ENCODE results near the gene PLEKHA7. TPM values are rescaled to one million over a fixed set of nuclear protein-coding genes. Genes with fewer than 3 reads are reported as not detected.
A peak's percentile ranks its signal among the peaks of the same experiment; 100 is the strongest.

PLEKHA7 gene
- total and polyA plus RNA-seq, 2 of the 13 experiments (the other 11 are each of a cell fraction or from before 2014, with no cell fraction given): 17.5 to 18.7 TPM

DNA sequence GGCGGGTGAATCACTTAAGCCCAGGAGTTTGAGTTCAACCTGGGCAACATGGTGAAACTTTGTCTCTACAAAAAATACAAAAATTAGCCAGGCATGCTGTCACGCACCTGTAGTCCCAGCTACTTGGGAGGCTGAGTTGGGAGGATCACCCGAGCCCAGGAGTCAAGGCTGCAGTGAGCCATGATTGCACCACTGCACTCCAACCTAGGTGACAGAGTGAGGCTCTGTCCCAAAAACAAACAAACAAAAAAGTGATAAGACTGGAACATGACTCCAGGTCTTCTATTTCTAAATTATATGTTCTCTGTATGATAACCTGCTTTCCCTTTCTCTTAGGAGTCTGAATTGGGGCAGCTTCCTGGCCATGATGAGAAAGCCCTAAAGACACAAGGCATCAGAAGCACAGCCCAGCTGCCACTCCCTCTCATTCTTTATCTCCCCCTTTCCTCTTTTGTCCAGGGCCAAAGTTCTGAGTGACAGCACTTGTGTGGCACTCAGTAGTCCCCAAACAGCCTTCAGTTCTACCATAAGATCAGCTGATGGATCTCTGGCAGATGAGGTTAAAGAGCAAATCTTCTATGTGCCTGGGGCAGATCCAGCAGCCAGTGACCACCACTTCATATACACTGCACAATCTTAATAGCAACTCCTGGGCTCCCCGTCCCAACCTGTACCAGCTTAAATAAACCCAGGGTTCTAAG, 139.8 kb downstream of the PLEKHA7 start (continued):
- TF ChIP-seq SOX13 (IDR thresholded peaks at IDR 0.05) (no peak), SOX13 (CRISPR knock-in tag; conservative IDR thresholded peaks at IDR 0.05 in 1 of 2, IDR thresholded peaks at IDR 0.05 in 1 of 2) (no peak; a peak in 1 of 4 replicates), HMG20B (CRISPR knock-in tag; conservative IDR thresholded peaks at IDR 0.05) (no peak), ZNF605 (CRISPR knock-in tag; IDR thresholded peaks at IDR 0.05) (no peak), ZC3H4 (CRISPR knock-in tag; IDR thresholded peaks at IDR 0.05; ENCODE audit: borderline replicate concordance) (no peak), ZNF3 (CRISPR knock-in tag; IDR thresholded peaks at IDR 0.05) (0 out of 2 replicates have a peak, but pooled peaks have one; percentile 32), ZNF329 (CRISPR knock-in tag; IDR thresholded peaks at IDR 0.05; ENCODE audit: low read depth) (no peak), GLI4 (CRISPR knock-in tag; IDR thresholded peaks at IDR 0.05; ENCODE audit: borderline replicate concordance) (no peak), TAF15 (IDR thresholded peaks at IDR 0.05; ENCODE audit: low read depth, low read length, poor library complexity, severe bottlenecking) (no peak), ZBTB7B (CRISPR knock-in tag; IDR thresholded peaks at IDR 0.05) (no peak), TOPORS (CRISPR knock-in tag; IDR thresholded peaks at IDR 0.05) (no peak), SIX4 (CRISPR knock-in tag; IDR thresholded peaks at IDR 0.05) (no peak), ZNF354B (CRISPR knock-in tag; IDR thresholded peaks at IDR 0.05) (no peak), PAWR (CRISPR knock-in tag; IDR thresholded peaks at IDR 0.05; ENCODE audit: borderline replicate concordance) (no peak), PAX8 (CRISPR knock-in tag; IDR thresholded peaks at IDR 0.05; ENCODE audit: borderline replicate concordance) (no peak), SOX6 (IDR thresholded peaks at IDR 0.05) (no peak), SOX6 (CRISPR knock-in tag; IDR thresholded peaks at IDR 0.05) (peak; percentile 43; the same call in 1 of the 2 replicates)
- TF ChIP-seq, protein P1, sequence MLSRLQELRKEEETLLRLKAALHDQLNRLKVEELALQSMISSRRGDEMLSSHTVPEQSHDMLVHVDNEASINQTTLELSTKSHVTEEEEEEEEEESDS (CRISPR knock-in tag; IDR thresholded peaks at IDR 0.05; ENCODE audit: borderline replicate concordance): no peak
- TF ChIP-seq, protein P2, sequence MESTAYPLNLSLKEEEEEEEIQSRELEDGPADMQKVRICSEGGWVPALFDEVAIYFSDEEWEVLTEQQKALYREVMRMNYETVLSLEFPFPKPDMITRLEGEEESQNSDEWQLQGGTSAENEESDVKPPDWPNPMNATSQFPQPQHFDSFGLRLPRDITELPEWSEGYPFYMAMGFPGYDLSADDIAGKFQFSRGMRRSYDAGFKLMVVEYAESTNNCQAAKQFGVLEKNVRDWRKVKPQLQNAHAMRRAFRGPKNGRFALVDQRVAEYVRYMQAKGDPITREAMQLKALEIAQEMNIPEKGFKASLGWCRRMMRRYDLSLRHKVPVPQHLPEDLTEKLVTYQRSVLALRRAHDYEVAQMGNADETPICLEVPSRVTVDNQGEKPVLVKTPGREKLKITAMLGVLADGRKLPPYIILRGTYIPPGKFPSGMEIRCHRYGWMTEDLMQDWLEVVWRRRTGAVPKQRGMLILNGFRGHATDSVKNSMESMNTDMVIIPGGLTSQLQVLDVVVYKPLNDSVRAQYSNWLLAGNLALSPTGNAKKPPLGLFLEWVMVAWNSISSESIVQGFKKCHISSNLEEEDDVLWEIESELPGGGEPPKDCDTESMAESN (CRISPR knock-in tag; conservative IDR thresholded peaks at IDR 0.05): no peak
- TF ChIP-seq, protein P3, sequence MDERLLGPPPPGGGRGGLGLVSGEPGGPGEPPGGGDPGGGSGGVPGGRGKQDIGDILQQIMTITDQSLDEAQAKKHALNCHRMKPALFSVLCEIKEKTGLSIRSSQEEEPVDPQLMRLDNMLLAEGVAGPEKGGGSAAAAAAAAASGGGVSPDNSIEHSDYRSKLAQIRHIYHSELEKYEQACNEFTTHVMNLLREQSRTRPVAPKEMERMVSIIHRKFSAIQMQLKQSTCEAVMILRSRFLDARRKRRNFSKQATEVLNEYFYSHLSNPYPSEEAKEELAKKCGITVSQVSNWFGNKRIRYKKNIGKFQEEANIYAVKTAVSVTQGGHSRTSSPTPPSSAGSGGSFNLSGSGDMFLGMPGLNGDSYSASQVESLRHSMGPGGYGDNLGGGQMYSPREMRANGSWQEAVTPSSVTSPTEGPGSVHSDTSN (CRISPR knock-in tag; IDR thresholded peaks at IDR 0.05): peak; percentile 50; the same call in 1 of the 2 replicates
- TF ChIP-seq, protein P4, sequence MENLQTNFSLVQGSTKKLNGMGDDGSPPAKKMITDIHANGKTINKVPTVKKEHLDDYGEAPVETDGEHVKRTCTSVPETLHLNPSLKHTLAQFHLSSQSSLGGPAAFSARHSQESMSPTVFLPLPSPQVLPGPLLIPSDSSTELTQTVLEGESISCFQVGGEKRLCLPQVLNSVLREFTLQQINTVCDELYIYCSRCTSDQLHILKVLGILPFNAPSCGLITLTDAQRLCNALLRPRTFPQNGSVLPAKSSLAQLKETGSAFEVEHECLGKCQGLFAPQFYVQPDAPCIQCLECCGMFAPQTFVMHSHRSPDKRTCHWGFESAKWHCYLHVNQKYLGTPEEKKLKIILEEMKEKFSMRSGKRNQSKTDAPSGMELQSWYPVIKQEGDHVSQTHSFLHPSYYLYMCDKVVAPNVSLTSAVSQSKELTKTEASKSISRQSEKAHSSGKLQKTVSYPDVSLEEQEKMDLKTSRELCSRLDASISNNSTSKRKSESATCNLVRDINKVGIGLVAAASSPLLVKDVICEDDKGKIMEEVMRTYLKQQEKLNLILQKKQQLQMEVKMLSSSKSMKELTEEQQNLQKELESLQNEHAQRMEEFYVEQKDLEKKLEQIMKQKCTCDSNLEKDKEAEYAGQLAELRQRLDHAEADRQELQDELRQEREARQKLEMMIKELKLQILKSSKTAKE (CRISPR knock-in tag; IDR thresholded peaks at IDR 0.05; ENCODE audit: borderline replicate concordance): no peak
